Tibial nerve (tissue), 4 donors: ENCODE results near the gene PRSS16.

Experiments used
- EP300 ChIP-seq, 2 donors: sonication (generic); formaldehyde crosslinking; IDR thresholded peaks; one replicate each; pipeline ENCODE4 v1.6.1; 2017; ENCODE audit warnings: antibody characterized with exemption in 2 of 2, mild to moderate bottlenecking in 1 of 2
- POLR2A ChIP-seq, 2 donors: fragments of 450-650 bp; IDR thresholded peaks; one replicate each; pipeline ENCODE4 v1.6.1; 2017; ENCODE audit warnings: antibody characterized with exemption in 2 of 2, mild to moderate bottlenecking in 2 of 2, moderate library complexity in 2 of 2
- TF ChIP-seq, protein P1 (sequence below), 5 experiments: fragments of 200-600 bp in 3 of 5; fragments of 450-650 bp in 2 of 5; sonication (generic) in 3 of 5; IDR thresholded peaks; one replicate each; pipeline ENCODE4 v1.5.1; 2016 to 2019; ENCODE audit warnings: antibody characterized with exemption in 5 of 5, mild to moderate bottlenecking in 3 of 5, moderate library complexity in 2 of 5

DNA sequence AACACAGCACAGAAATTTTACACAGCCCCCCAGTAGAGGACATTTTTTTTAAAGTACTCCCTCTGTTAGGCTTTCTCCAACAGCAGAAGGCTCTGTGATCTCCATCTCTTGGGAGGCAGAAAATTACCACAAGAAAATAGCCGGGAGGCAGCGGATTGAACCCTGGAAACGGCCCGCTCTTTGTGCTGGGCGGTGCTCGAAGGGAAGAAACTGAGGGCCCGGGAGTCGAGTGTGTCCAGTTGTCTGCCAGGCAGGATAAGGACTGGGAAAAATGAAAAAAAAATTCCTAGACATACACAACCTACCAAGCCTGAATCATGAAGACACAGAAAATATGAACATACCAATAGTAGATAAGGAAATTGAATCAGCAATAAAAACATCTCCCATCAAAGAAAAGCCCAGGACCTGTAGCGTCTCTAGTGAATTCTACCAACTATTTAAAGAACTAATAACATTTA lies 33.1 kb downstream of the PRSS16 start:
- TF ChIP-seq, protein P1, sequence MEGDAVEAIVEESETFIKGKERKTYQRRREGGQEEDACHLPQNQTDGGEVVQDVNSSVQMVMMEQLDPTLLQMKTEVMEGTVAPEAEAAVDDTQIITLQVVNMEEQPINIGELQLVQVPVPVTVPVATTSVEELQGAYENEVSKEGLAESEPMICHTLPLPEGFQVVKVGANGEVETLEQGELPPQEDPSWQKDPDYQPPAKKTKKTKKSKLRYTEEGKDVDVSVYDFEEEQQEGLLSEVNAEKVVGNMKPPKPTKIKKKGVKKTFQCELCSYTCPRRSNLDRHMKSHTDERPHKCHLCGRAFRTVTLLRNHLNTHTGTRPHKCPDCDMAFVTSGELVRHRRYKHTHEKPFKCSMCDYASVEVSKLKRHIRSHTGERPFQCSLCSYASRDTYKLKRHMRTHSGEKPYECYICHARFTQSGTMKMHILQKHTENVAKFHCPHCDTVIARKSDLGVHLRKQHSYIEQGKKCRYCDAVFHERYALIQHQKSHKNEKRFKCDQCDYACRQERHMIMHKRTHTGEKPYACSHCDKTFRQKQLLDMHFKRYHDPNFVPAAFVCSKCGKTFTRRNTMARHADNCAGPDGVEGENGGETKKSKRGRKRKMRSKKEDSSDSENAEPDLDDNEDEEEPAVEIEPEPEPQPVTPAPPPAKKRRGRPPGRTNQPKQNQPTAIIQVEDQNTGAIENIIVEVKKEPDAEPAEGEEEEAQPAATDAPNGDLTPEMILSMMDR (IDR thresholded peaks at IDR 0.05), result no peak
- TF ChIP-seq EP300 (IDR thresholded peaks at IDR 0.05) (no peak), POLR2A (IDR thresholded peaks at IDR 0.05) (no peak)
